Thyroid gland (tissue), 4 donors: ENCODE data around the gene IGSF9B. TPM values are rescaled to one million over a fixed set of nuclear protein-coding genes. Genes with fewer than 3 reads are reported as not detected.

Experiments
- DNase-seq, 2 donors: peaks; one replicate each; pipeline ENCODE4 v3.0.0-alpha.2; 2019
- H3K27ac ChIP-seq, 3 donors: fragments of 200-600 bp; sonication (generic); 1 replicate in 2 of 3; 2 replicates in 1 of 3; pipeline ENCODE4 v1.5.1; 2016 to 2019; ENCODE audit warnings: mild to moderate bottlenecking in 1 of 3, moderate library complexity in 1 of 3
- H3K27me3 ChIP-seq: fragments of 200-600 bp; sonication (generic); one replicate; pipeline ENCODE4 v1.5.1; 2019
- H3K36me3 ChIP-seq, 2 donors: fragments of 200-600 bp; sonication (generic); one replicate each; pipeline ENCODE4 v1.5.1; 2016 to 2019
- H3K4me1 ChIP-seq, 2 donors: fragments of 200-600 bp; sonication (generic); one replicate each; pipeline ENCODE4 v1.5.1; 2017 to 2019
- H3K4me3 ChIP-seq, 3 donors: fragments of 200-600 bp; sonication (generic); replicated peaks in 1 of 3; 1 replicate in 2 of 3; 2 replicates in 1 of 3; pipeline ENCODE4 v1.5.1; 2016; ENCODE audit warnings: mild to moderate bottlenecking in 1 of 3
- H3K9me3 ChIP-seq: fragments of 200-600 bp; sonication (generic); one replicate; pipeline ENCODE4 v1.5.1; 2017
- CTCF ChIP-seq, 6 experiments: fragments of 200-600 bp in 3 of 6; fragments of 450-650 bp in 3 of 6; sonication (generic) in 3 of 6; IDR thresholded peaks; one replicate each; pipeline ENCODE4 v1.5.1; 2016 to 2019; ENCODE audit warnings: antibody characterized with exemption in 6 of 6, mild to moderate bottlenecking in 2 of 6, inconsistent platforms in 1 of 6, moderate library complexity in 1 of 6
- POLR2A ChIP-seq, 2 donors: fragments of 450-650 bp; IDR thresholded peaks; one replicate each; pipeline ENCODE4 v1.6.1; 2017; ENCODE audit warnings: antibody characterized with exemption in 2 of 2, mild to moderate bottlenecking in 2 of 2, moderate library complexity in 1 of 2
- WGBS, 2 donors: methylation state at CpG; one replicate each; pipeline ENCODE4 v1.1.5; 2017; 5-methylcytosine and 5-hydroxymethylcytosine counted together
- intact Hi-C: fragments of 100-400 bp; cut with DNase I; formaldehyde crosslinking; loops from one replicate; pipeline ENCODE4 v1.15.1; 2023
- total RNA-seq, 4 donors: library from RNA; depleted of rRNA; stranded (reverse); fragments of >200 nt; gene quantifications; one replicate each; pipeline ENCODE4 v1.2.3, GENCODE V29; 2016

IGSF9B gene
- total RNA-seq, 4 donors from 2014 or later, result 9.7 to 36.5 (median 13.8) TPM

DNA sequence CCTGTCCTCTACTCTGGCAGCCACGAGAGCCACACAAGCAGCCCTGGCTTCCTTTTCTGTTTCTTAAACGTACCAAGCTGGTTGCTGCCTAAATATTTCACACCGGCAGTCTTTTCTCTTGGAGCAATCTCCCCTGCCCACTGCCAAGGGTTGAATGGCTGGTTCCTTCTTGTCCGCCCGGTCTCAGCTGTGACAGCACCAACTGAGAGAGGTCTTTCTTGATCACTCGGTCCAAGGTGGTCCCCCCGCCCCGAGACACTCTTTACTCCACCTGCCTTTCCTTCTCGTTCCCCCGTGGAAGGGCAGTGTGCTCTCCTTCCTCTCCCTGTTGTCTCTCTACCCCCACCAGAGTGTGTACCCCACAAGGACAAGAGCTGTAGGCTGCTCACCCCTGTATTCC is 33.7 kb upstream of the IGSF9B start:
- DNase-seq, result no peak
- no peak for TF ChIP-seq CTCF (IDR thresholded peaks at IDR 0.05)
- no peak for TF ChIP-seq POLR2A (IDR thresholded peaks at IDR 0.05)
- Histone ChIP-seq H3K9me3 (no peaks in the 10 kb centered on the region), H3K36me3 (no peaks in the 10 kb centered on the region), H3K27me3 (no peaks in the 10 kb centered on the region), H3K4me1 (no peaks in the 10 kb centered on the region), H3K4me3 (no peak overlapping the region), H3K27ac (no peak overlapping the region)
- 85 to 86% methylated on average over 10 of the region's 10 CpGs for WGBS, 2 donors
- intact Hi-C loops, result no loop called here

DNA sequence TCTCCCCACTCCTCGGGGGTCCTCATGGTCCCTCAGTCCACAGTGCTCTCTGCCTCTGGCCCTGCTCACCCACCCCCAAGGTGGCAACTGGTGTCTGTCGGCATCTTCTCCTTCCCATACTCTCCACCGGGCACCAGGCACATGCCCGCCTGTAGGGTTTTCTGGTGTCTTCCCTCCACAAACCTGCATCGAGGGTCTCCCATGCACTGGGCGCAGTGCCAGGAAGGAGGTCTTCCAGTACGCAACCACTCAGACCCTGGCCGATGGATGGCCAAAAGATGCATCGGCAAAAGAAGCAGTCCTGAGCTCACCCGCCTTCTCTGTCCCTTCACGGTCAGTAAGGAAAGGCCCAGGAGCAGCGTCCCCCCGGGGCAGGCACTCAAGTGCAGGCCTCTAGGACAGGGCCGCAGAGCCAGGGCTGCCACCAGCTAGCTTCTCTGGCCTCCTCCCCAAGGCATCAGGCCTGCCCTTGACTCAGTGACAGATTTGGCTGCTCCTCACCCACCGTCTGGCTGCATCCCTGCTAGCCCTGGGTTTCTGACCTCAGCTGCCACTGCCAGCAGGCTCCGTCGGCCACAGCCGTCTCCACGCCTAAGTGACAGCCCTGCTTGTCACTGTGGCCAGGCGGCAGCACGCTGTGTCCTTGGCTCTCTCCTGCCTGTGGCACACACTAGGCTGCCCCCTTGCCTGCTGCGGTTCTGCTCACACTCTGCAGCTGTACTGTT is 32.1 kb upstream of the IGSF9B start:
- Histone ChIP-seq H3K4me3 (no peak overlapping the region), H3K27me3 (no peaks in the 10 kb centered on the region), H3K4me1 (no peaks in the 10 kb centered on the region), H3K36me3 (no peaks in the 10 kb centered on the region), H3K9me3 (no peaks in the 10 kb centered on the region), H3K27ac (no peak overlapping the region)
- 84 to 87% methylated on average over 12 to 20 of the region's 22 CpGs for WGBS, 2 donors
- no peak for DNase-seq
- TF ChIP-seq POLR2A (IDR thresholded peaks at IDR 0.05), result no peak
- TF ChIP-seq CTCF (IDR thresholded peaks at IDR 0.05), result no peak
- intact Hi-C loops, result no loop called here

DNA sequence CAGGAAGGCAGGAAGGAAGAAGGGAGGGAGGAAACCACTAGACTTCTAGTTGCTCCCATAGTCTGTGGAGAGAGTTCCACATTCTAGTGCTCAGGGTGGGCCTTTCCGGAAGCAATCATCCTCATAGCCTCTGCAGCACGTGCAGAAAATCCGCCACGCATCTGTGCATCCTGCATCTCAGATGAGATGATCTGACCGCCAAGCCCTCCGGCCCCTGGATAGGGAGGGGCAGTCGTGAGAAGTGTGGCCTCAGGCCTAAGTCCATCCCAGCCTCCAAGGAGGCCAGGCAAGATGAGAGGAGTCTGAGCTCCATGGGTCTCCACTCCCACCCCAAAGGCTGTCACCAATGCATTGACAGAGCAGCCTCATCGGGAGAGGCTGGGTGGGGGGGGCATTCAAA is 30.4 kb upstream of the IGSF9B start:
- Histone ChIP-seq H3K27ac (no peak overlapping the region), H3K36me3 (no peaks in the 10 kb centered on the region), H3K27me3 (no peaks in the 10 kb centered on the region), H3K4me1 (no peaks in the 10 kb centered on the region), H3K4me3 (no peak overlapping the region), H3K9me3 (no peaks in the 10 kb centered on the region)
- intact Hi-C loops, result no loop called here
- no peak for DNase-seq
- WGBS, 2 donors, result 83 to 85% methylated on average over 7 to 8 of the region's 8 CpGs
- TF ChIP-seq CTCF (IDR thresholded peaks at IDR 0.05), result no peak
- no peak for TF ChIP-seq POLR2A (IDR thresholded peaks at IDR 0.05)

DNA sequence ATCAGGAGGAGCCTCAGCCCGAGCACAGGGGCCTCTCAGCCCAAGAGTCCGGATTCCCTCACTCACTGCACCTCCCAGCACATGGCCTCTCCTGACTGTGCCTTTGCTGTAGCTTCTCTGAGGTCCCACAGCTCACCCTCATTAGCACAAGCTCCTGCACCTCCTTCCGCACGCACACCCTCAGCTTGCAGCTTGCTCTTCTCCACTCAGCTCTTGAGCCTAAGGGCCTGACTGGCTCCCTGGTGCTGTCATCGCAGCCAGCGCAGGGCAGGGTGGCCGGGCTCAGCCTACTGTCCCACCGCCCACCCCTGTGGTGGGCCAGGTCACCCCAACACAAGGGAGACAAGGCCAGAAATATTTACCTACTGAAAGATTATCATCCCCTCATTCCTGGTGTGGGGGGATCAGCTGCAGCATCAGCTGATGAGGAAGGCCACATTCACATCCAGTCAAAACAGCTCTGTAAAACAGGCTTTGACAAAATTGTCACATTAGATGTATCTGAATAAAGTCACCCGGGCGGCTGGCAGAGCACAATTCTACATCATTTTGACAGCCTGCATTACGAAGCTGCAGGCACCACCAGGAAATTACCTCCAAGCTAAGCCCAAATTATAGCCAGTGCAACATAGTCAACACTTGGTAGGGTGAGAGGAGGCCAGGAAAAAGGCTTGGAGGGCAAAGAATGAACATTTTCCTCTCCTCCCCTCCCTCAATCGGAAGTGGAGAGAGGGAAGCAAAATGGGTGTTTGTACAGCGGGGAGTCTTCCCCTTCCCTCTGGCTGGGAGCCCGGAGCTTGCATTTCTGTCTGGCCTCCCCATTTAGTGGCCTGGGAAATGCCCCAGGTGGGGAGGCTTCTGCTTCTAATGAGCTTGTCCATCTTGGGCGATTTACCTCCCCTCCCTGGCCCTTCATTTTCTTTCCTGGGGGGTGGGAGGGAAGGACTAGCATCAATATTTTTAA is 29.5 kb upstream of the IGSF9B start:
- H3K36me3 ChIP-seq, result no peaks in the 10 kb centered on the region
- DNase-seq, result no peak
- H3K27me3 ChIP-seq, result no peaks in the 10 kb centered on the region
- no peaks in the 10 kb centered on the region for H3K9me3 ChIP-seq
- TF ChIP-seq POLR2A (IDR thresholded peaks at IDR 0.05), result no peak
- no peak for TF ChIP-seq CTCF (IDR thresholded peaks at IDR 0.05)
- no peak overlapping the region for H3K4me3 ChIP-seq
- 70 to 75% methylated on average over 15 of the region's 15 CpGs for WGBS, 2 donors
- H3K27ac ChIP-seq, result no peak overlapping the region
- no peaks in the 10 kb centered on the region for H3K4me1 ChIP-seq
- intact Hi-C loops, result no loop called here

DNA sequence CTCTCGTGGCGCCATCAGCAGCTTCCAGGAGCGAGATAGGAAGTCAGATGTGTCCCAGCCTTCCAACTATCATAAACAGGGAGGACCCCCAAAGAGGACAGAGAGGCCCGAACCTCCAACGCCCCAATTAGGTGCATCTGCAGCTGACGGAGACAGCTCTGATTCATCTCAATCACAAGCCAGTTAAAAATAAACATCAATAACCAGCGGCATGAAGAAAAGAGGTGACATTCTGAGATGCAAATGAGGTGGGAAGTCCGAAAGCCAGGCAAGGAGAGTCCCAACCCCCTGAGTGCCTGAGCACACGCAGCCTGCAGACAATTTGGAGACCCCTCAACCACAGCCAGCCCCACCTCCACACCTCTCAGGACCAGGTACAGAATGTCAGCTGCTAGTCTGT is 28.1 kb upstream of the IGSF9B start:
- no peak for DNase-seq

More for the DNA sequence above, 28.1 kb upstream of the IGSF9B start:
- no peak overlapping the region for H3K27ac ChIP-seq
- no peaks in the 10 kb centered on the region for H3K9me3 ChIP-seq
- TF ChIP-seq CTCF (IDR thresholded peaks at IDR 0.05), result no peak
- no peak for TF ChIP-seq POLR2A (IDR thresholded peaks at IDR 0.05)
- WGBS, 2 donors, result 79 to 80% methylated on average over 9 of the region's 9 CpGs
- intact Hi-C loops, result no loop called here
- H3K4me3 ChIP-seq, result no peak overlapping the region
- H3K36me3 ChIP-seq, result no peaks in the 10 kb centered on the region
- H3K4me1 ChIP-seq, result no peaks in the 10 kb centered on the region
- H3K27me3 ChIP-seq, result no peaks in the 10 kb centered on the region
